Measurements from ENCODE around the gene AFP.

The AFP gene

GRCh38 chr4:73447671-73448070, 11.7 kb downstream of the AFP start:
- H3K4me3 ChIP-seq (ENCODE audit: low read depth, low read length): no peak overlapping the region
- TF ChIP-seq MYC (IDR thresholded peaks at IDR 0.05; ENCODE audit: low read depth, low read length) (no peak), POLR2A (IDR thresholded peaks at IDR 0.05; ENCODE audit: extremely low read depth, insufficient read length) (no peak), MAX (IDR thresholded peaks at IDR 0.05; ENCODE audit: low read depth, low read length) (no peak), CTCF (IDR thresholded peaks at IDR 0.05; ENCODE audit: low read depth, low read length) (no peak)
- DNase-seq (ENCODE audit: low read depth): no peak

GRCh38 chr4:73448448-73449203, 12.6 kb downstream of the AFP start:
- TF ChIP-seq MAX (IDR thresholded peaks at IDR 0.05; ENCODE audit: low read depth, low read length) (no peak), CTCF (IDR thresholded peaks at IDR 0.05; ENCODE audit: low read depth, low read length) (no peak), POLR2A (IDR thresholded peaks at IDR 0.05; ENCODE audit: extremely low read depth, insufficient read length) (no peak), MYC (IDR thresholded peaks at IDR 0.05; ENCODE audit: low read depth, low read length) (no peak)
- no peak for DNase-seq (ENCODE audit: low read depth)
- H3K4me3 ChIP-seq (ENCODE audit: low read depth, low read length): no peak overlapping the region

GRCh38 chr4:73450398-73451004, 14.5 kb downstream of the AFP start:
- no peak overlapping the region for H3K4me3 ChIP-seq (ENCODE audit: low read depth, low read length)
- TF ChIP-seq POLR2A (IDR thresholded peaks at IDR 0.05; ENCODE audit: extremely low read depth, insufficient read length): no peak
- no peak for TF ChIP-seq MAX (IDR thresholded peaks at IDR 0.05; ENCODE audit: low read depth, low read length)
- TF ChIP-seq MYC (IDR thresholded peaks at IDR 0.05; ENCODE audit: low read depth, low read length): no peak
- no peak for TF ChIP-seq CTCF (IDR thresholded peaks at IDR 0.05; ENCODE audit: low read depth, low read length)
- DNase-seq (ENCODE audit: low read depth): no peak

GRCh38 chr4:73451404-73451803, 15.4 kb downstream of the AFP start:
- no peak overlapping the region for H3K4me3 ChIP-seq (ENCODE audit: low read depth, low read length)
- DNase-seq (ENCODE audit: low read depth): no peak
- TF ChIP-seq MYC (IDR thresholded peaks at IDR 0.05; ENCODE audit: low read depth, low read length) (no peak), CTCF (IDR thresholded peaks at IDR 0.05; ENCODE audit: low read depth, low read length) (no peak), MAX (IDR thresholded peaks at IDR 0.05; ENCODE audit: low read depth, low read length) (no peak), POLR2A (IDR thresholded peaks at IDR 0.05; ENCODE audit: extremely low read depth, insufficient read length) (no peak)

- TF ChIP-seq CTCF (IDR thresholded peaks at IDR 0.05; ENCODE audit: low read depth, low read length) (no peak), MAX (IDR thresholded peaks at IDR 0.05; ENCODE audit: low read depth, low read length) (no peak), MYC (IDR thresholded peaks at IDR 0.05; ENCODE audit: low read depth, low read length) (no peak), POLR2A (IDR thresholded peaks at IDR 0.05; ENCODE audit: extremely low read depth, insufficient read length) (no peak)
- no peak for DNase-seq (ENCODE audit: low read depth)
- no peak overlapping the region for H3K4me3 ChIP-seq (ENCODE audit: low read depth, low read length)
Measured at GRCh38 chr4:73451981-73452747, 16.1 kb downstream of the AFP start.

All from NB4 (cell line).